Measurements from ENCODE around the gene CSTPP1.
"Not testable (repeated sequence)": the region's sequence is repeated elsewhere in the genome, so short reads cannot be mapped to it uniquely, and the experiment has no call there.

CSTPP1 gene

GRCh38 chr11:46912526-46913150 lies 23.9 kb upstream of the CSTPP1 start:
- no peak for DNase-seq (ENCODE audit: low read depth)

- no peak for DNase-seq (ENCODE audit: low read depth)
Observed at GRCh38 chr11:46913484-46913883, 23.1 kb upstream of the CSTPP1 start.

GRCh38 chr11:46914363-46914762 lies 22.2 kb upstream of the CSTPP1 start:
- DNase-seq (ENCODE audit: low read depth), result no peak

- no peak for DNase-seq (ENCODE audit: low read depth)
Observed at GRCh38 chr11:46914910-46915309, 21.7 kb upstream of the CSTPP1 start.

GRCh38 chr11:46916286-46917108 lies 20.1 kb upstream of the CSTPP1 start:
- DNase-seq (ENCODE audit: low read depth), result no peak

GRCh38 chr11:46917109-46917761 lies 19.3 kb upstream of the CSTPP1 start:
- no peak for DNase-seq (ENCODE audit: low read depth)

GRCh38 chr11:46917762-46918082 lies 18.8 kb upstream of the CSTPP1 start:
- no peak for DNase-seq (ENCODE audit: low read depth)

- no peak for DNase-seq (ENCODE audit: low read depth)
Observed at GRCh38 chr11:46918083-46918787, 18.3 kb upstream of the CSTPP1 start, which contains the start of gene LRP4. Gene LRP4, minus strand, starts transcription at chr11:46918550. Its CDS starts 171 bp downstream, at chr11:46918379.

GRCh38 chr11:46918788-46919513 lies 17.6 kb upstream of the CSTPP1 start:
- no peak for DNase-seq (ENCODE audit: low read depth)

GRCh38 chr11:46920755-46921154 lies 15.8 kb upstream of the CSTPP1 start:
- DNase-seq (ENCODE audit: low read depth), result peak; percentile 60

GRCh38 chr11:46927928-46928327 lies 8.6 kb upstream of the CSTPP1 start:
- not testable (repeated sequence) for DNase-seq (ENCODE audit: low read depth)

GRCh38 chr11:46928701-46929100 lies 7.9 kb upstream of the CSTPP1 start:
- not testable (repeated sequence) for DNase-seq (ENCODE audit: low read depth)

- no peak for DNase-seq (ENCODE audit: low read depth)
Observed at GRCh38 chr11:46930089-46930488, 6.5 kb upstream of the CSTPP1 start.

GRCh38 chr11:46942172-46942571 lies 5.6 kb downstream of the CSTPP1 start:
- no peak for DNase-seq (ENCODE audit: low read depth)

GRCh38 chr11:46944356-46945075 lies 8.0 kb downstream of the CSTPP1 start:
- no peak for DNase-seq (ENCODE audit: low read depth)

- DNase-seq (ENCODE audit: low read depth), result no peak
Observed at GRCh38 chr11:46947399-46948077, 11.0 kb downstream of the CSTPP1 start.

- DNase-seq (ENCODE audit: low read depth), result no peak
Observed at GRCh38 chr11:46948378-46949131, 12.0 kb downstream of the CSTPP1 start.

GRCh38 chr11:46949297-46949696 lies 12.7 kb downstream of the CSTPP1 start:
- DNase-seq (ENCODE audit: low read depth), result no peak

- DNase-seq (ENCODE audit: low read depth), result no peak
Observed at GRCh38 chr11:46951864-46952263, 15.3 kb downstream of the CSTPP1 start.

GRCh38 chr11:46952553-46952952 lies 16.0 kb downstream of the CSTPP1 start:
- DNase-seq (ENCODE audit: low read depth), result no peak
